Ammon's horn (tissue), 1 donor: ENCODE measurements around the gene KRTAP5-5.
"Not testable (repeated sequence)": the region's sequence is repeated elsewhere in the genome, so short reads cannot be mapped to it uniquely, and the experiment has no call there.

ENCODE experiments used
- DNase-seq: peaks from one replicate; pipeline ENCODE4 v3.0.0-alpha.2; 2016; ENCODE audit warnings: low spot score

The KRTAP5-5 gene

GRCh38 chr11:1656670-1657069, 27.1 kb downstream of the KRTAP5-5 start:
- DNase-seq = no peak

GRCh38 chr11:1659506-1659905, 29.9 kb downstream of the KRTAP5-5 start:
- no peak for DNase-seq

GRCh38 chr11:1660111-1660867, 30.7 kb downstream of the KRTAP5-5 start:
- DNase-seq = no peak

- DNase-seq = not testable (repeated sequence)
Measured at GRCh38 chr11:1661454-1662269, 32.1 kb downstream of the KRTAP5-5 start.

GRCh38 chr11:1662699-1663283, 33.2 kb downstream of the KRTAP5-5 start:
- not testable (repeated sequence) for DNase-seq

- no peak for DNase-seq
Measured at GRCh38 chr11:1665313-1665712, 35.7 kb downstream of the KRTAP5-5 start.

- DNase-seq = no peak
Measured at GRCh38 chr11:1667121-1667850, 37.7 kb downstream of the KRTAP5-5 start.

GRCh38 chr11:1667906-1668305, 38.3 kb downstream of the KRTAP5-5 start:
- no peak for DNase-seq

- DNase-seq = no peak
Measured at GRCh38 chr11:1668911-1669473, 39.4 kb downstream of the KRTAP5-5 start.

- DNase-seq = peak; percentile 43
Measured at GRCh38 chr11:1669546-1670218, 40.1 kb downstream of the KRTAP5-5 start.

GRCh38 chr11:1670457-1670856, 40.9 kb downstream of the KRTAP5-5 start:
- DNase-seq = not testable (repeated sequence)

GRCh38 chr11:1670905-1671371, 41.4 kb downstream of the KRTAP5-5 start:
- no peak for DNase-seq

- no peak for DNase-seq
Measured at GRCh38 chr11:1671658-1672057, 42.1 kb downstream of the KRTAP5-5 start.

GRCh38 chr11:1672613-1673350, 43.2 kb downstream of the KRTAP5-5 start:
- DNase-seq = no peak

GRCh38 chr11:1673446-1674172, 44.0 kb downstream of the KRTAP5-5 start:
- DNase-seq = no peak

- DNase-seq = no peak
Measured at GRCh38 chr11:1674173-1675131, 44.9 kb downstream of the KRTAP5-5 start.

- no peak for DNase-seq
Measured at GRCh38 chr11:1675536-1676228, 46.1 kb downstream of the KRTAP5-5 start.

GRCh38 chr11:1676229-1676740, 46.7 kb downstream of the KRTAP5-5 start:
- no peak for DNase-seq
